Testis (tissue), 2 donors: ENCODE measurements around the gene HMSD.

ENCODE experiments used
- POLR2A ChIP-seq: fragments of 450-650 bp; IDR thresholded peaks from one replicate; pipeline ENCODE4 v1.6.1; 2017; ENCODE audit warnings: antibody characterized with exemption, mild to moderate bottlenecking, moderate library complexity
- TF ChIP-seq, protein P1 (sequence below), 3 experiments: fragments of 450-650 bp in 2 of 3; fragments of 200-600 bp in 1 of 3; sonication (generic) in 1 of 3; IDR thresholded peaks; one replicate each; pipeline ENCODE4 v1.5.1; 2016 to 2019; ENCODE audit warnings: antibody characterized with exemption in 3 of 3, mild to moderate bottlenecking in 2 of 3, moderate library complexity in 1 of 3

DNA sequence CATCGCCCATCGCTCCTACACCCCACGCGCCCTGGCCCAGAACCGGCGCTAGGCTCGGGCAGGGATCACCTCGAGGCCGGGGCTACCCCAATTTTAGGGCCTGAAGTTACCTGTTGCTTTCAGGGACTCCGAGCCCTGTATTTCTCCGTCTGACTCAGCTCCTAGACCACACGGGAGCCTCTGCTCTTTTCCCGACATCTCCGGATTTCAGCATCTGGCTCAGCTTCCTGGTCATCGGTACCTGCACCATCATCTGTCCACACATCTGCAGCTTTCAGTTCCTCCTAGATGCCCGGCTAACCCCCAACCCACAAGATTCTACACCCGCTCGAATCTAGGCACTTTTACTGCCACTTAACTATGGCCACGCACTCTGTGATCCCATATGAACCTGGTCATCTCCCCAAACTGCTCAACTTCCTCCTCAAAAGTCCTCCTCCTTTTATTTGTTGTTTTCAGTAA lies 12.1 kb upstream of the HMSD start:
- TF ChIP-seq, protein P1, sequence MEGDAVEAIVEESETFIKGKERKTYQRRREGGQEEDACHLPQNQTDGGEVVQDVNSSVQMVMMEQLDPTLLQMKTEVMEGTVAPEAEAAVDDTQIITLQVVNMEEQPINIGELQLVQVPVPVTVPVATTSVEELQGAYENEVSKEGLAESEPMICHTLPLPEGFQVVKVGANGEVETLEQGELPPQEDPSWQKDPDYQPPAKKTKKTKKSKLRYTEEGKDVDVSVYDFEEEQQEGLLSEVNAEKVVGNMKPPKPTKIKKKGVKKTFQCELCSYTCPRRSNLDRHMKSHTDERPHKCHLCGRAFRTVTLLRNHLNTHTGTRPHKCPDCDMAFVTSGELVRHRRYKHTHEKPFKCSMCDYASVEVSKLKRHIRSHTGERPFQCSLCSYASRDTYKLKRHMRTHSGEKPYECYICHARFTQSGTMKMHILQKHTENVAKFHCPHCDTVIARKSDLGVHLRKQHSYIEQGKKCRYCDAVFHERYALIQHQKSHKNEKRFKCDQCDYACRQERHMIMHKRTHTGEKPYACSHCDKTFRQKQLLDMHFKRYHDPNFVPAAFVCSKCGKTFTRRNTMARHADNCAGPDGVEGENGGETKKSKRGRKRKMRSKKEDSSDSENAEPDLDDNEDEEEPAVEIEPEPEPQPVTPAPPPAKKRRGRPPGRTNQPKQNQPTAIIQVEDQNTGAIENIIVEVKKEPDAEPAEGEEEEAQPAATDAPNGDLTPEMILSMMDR (IDR thresholded peaks at IDR 0.05): no peak
- no peak for TF ChIP-seq POLR2A
